ENCODE measurements around the gene ZNF816. TPM values are rescaled to one million over a fixed set of nuclear protein-coding genes. Genes with fewer than 3 reads are reported as not detected.
A peak's percentile ranks its signal among the peaks of the same experiment; 100 is the strongest.
"Not testable (repeated sequence)": the region's sequence is repeated elsewhere in the genome, so short reads cannot be mapped to it uniquely, and the experiment has no call there.

Gene ZNF816
- total RNA-seq, 1 experiment from 2014 or later, result 11.4 TPM

DNA sequence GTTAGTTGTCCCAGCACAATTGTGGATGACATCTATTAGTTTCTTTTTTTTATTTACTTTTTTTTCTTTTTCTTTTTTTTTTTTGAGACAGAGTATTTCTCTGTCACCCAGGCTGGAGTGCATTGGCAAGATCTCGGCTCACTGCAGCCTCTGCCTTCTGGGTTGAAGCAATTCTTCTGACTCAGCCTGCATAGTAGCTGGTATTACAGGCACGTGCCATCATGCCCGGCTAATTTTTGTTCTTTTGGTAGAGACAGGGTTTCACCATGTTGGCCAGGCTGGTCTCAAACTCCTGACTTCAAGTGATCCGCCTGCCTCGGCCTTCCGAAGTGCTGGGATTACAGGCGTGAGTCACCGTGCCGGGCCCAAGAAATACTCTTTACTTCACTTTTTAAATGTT is 38.0 kb downstream of the ZNF816 start:
- not testable (repeated sequence) for DNase-seq (ENCODE audit: low read depth)

DNA sequence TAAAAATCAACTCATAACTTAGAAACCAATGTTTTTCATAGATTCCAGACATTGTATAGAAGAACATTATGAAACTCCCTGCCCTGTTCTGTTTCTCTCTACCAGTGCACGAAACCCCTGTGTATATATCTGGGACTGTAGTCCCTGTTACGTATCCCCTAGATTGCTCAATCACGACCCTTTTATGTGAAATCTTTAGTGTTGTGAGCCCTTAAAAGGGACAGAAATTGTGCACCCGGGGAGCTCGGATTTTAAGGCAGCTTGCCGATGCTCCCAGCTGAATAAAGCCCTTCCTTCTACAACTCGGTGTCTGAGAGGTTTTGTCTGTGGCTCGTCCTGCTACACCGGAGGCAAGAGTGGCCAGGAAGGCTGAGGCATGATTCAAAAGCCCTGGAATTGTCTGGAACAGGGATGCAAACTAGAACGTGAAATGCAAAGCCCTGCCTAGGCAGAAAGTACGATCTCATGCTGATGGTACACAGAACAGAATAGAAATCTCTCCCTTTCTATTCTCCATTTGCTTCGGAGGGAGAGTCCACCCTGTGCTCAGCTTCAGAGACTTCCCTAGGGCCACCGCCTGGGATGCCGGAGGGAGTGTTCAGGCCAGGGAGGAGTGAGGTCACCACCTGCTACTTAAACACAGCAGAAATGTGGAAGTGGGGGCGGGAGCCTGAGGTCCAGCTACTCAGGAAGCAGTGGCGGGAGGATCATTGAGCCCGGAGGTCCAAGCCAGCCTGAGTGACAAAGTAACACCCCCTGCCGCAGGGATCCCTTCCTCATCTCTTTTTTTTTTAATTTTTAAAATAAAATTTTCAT is 38.7 kb downstream of the ZNF816 start:
- no peak for DNase-seq (ENCODE audit: low read depth)

DNA sequence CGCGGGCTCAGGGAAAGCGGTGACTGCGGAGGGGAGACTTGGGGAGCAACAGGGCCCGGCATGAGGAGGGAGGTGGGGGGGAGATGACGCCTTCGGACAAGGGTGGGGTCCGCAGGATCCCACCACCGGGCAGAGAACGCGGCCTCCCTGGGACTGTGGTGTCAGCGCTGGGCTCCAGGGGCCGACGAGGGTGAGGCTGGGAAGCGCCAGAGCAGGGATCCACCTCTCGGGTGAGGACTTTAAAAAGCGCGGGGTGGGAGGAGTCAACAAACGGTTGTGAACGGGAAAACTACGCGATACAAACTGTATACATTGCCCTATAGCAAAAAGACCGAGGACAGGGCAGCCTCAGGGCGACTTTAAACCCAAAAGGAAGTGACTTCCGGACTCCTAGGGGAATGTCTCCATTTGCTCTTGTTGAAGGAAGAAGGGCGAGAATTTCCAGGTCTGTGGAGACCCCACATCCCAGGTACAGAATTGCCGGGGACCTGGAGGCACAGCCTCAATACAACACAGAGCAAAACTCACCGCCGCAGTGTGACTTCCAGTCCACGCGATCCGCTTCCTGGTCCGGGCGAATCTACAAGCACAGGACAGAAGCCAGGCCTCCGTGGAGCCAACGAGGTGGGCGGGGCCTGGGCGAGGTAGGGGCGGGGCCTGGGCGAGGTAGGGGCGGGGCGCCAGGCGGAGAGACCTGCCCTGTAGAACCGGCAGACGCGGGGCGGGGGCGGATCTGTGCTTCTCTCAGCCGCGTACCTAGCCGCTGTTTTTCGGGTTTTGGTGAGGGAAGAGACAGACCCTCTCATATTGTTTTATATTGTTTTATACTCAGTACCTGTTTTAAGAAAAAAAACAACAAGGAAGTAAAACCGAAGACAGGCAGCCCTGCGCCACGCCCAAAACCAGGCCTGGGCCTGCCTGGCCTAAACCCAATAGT is 39.6 kb downstream of the ZNF816 start, which contains the start of gene ZNF888:
Gene ZNF888, minus strand, starts transcription at position 588 of the 937 bp plus-strand sequence. CDS start 5,555 bp downstream, outside the sequence.
- DNase-seq (ENCODE audit: low read depth), result peak; percentile 79

DNA sequence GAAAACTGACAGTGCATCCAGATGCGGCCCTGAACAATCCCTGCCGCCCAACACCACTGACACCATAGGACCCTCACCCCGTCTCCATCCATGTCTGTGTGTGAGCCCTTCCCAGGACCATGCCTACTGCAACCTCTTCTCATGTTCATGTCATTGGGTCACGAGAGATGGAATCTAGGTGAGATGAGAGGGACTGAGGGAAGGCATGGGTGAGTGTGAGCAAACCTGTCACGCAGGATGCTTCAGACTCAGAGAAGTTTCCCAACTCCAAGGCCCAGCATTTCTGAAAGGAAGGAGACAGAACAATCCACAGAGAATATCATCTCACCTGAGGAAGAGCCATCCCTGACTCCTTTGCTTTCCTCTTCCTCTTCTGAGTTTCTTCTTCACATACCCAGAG is 45.1 kb downstream of the ZNF816 start:
- no peak for DNase-seq (ENCODE audit: low read depth)

DNA sequence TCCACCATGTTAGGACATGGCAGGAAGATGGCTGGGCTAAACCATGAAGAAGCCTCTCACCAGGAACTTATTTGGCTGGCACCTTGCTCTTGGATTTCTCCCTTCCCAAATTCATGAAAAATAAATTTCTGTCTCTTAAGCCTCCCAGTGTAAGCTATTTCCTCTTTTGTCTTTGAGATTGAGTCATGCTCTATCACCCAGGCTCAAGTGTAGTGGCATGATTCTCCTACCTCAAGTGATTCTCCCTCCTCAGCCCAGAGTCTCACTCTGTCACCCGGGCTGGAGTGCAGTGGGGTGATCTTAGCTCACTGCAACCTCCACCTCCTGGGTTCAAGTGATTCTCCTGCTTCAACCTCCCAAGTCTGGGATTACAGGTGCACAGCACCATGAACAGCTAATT is 52.0 kb downstream of the ZNF816 start:
- no peak for DNase-seq (ENCODE audit: low read depth)

DNA sequence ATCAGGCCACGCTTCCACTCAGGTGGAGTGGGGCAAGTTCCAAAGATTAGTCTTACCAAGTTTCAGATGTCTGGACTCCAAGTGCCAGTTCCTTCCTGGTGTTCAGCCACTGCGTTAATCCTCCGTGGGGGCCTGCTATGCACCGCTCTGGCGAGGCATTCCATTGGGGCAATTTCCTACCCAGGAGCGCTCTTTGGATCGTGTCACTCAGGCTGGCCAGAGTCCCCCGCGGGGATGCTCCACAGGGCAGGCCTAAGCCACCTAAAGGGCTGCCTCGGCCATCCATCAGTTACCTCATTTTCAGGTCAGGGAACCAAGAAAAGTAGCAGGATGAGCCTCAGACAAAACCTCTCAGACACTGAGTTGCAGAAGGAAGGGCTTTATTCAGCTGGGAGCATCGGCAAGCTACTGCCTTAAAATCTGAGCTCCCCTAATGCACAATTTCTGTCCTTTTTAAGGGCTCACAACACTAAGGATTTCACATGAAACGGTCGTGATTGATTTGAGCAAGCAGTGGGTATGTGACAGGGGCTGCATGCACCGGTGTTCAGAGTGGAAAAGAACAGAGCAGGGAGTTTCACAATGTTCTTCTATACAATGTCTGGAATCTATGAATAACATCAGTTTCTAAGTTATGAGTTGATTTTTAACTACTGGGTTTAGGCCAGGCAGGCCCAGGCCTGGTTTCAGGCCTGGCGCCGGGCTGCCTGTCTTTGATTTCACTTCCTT is 58.5 kb downstream of the ZNF816 start:
- DNase-seq (ENCODE audit: low read depth), result not testable (repeated sequence)

DNA sequence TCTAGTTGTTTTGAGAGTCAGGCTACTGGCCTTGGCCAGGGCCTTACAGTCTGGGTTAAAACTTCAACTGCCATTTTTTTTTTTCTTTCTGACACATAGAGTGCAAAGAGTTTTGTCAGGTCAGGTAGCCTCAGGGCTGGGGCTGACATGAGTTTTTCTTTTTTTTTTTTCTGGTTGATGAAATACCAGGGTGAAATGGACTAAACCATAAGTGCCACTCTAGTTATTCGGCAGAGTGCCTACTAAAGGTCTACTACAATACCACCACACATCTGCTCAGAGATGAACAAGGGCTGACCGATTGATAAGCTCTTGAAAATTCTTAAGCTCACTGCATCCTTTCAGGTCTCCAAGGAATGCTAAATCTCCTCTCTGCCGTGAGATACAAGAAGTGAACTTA is 60.8 kb downstream of the ZNF816 start:
- no peak for DNase-seq (ENCODE audit: low read depth)

Other genes starting within 250 kb of the ZNF816 start
- 7.7 and 8.4 TPM in 2 replicates for gene ZNF611, start 227.8 kb downstream of the ZNF816 start, total RNA-seq (2014; rRNA removed; shearing (Covaris generic))
- 8.2 and 8.3 TPM in 2 replicates for gene ZNF600, start 176.1 kb downstream of the ZNF816 start, total RNA-seq (2014; rRNA removed; shearing (Covaris generic))
- 18.8 and 21.9 TPM in 2 replicates for gene ZNF28, start 141.2 kb downstream of the ZNF816 start, total RNA-seq (2014; rRNA removed; shearing (Covaris generic))
- 14.8 and 22.9 TPM in 2 replicates for gene ZNF468, start 105.3 kb downstream of the ZNF816 start, total RNA-seq (2014; rRNA removed; shearing (Covaris generic))
- 2.3 and 9.4 TPM in 2 replicates for gene ZNF320, start 65.2 kb downstream of the ZNF816 start, total RNA-seq (2014; rRNA removed; shearing (Covaris generic))
- gene ZNF888, start 39.5 kb downstream of the ZNF816 start, total RNA-seq (2014; rRNA removed; shearing (Covaris generic)), result 4.6 and 5.6 TPM in 2 replicates
- gene ERVV-1, start 51.0 kb upstream of the ZNF816 start, total RNA-seq (2014; rRNA removed; shearing (Covaris generic)), result not detected in 2 replicates
- gene ERVV-2, start 81.9 kb upstream of the ZNF816 start, total RNA-seq (2014; rRNA removed; shearing (Covaris generic)), result not detected in 2 replicates
- gene ZNF160, start 140.5 kb upstream of the ZNF816 start, total RNA-seq (2014; rRNA removed; shearing (Covaris generic)), result 23.1 and 25.1 TPM in 2 replicates
- 2.9 and 5.0 TPM in 2 replicates for gene ZNF415, start 170.0 kb upstream of the ZNF816 start, total RNA-seq (2014; rRNA removed; shearing (Covaris generic))
- gene ZNF347, start 196.2 kb upstream of the ZNF816 start, total RNA-seq (2014; rRNA removed; shearing (Covaris generic)), result 7.7 and 8.1 TPM in 2 replicates
- 2.5 and 3.6 TPM in 2 replicates for gene ZNF665, start 230.5 kb upstream of the ZNF816 start, total RNA-seq (2014; rRNA removed; shearing (Covaris generic))